Keratinocyte (primary cell): Measurements from ENCODE around the gene OR5T2. TPM values are rescaled to one million over a fixed set of nuclear protein-coding genes. Genes with fewer than 3 reads are reported as not detected.
"Not testable (repeated sequence)": the region's sequence is repeated elsewhere in the genome, so short reads cannot be mapped to it uniquely, and the experiment has no call there.

Experiments
- DNase-seq: peaks from one replicate; pipeline ENCODE4 v3.0.0-alpha.2; 2011; ENCODE audit warnings: low read depth, missing footprints, low spot score
- FAIRE-seq: peaks from 2 replicates; lab custom pipeline; 2011; peaks lifted over from hg19 to GRCh38; lab: Jason Lieb, UNC
- H2AFZ ChIP-seq: 2 replicates; pipeline ENCODE4 v1.6.0; 2012; ENCODE audit warnings: low read length, control low read depth, inconsistent platforms; ENCODE audit not compliant: control insufficient read depth
- H3K27ac ChIP-seq: 2 replicates; pipeline ENCODE4 v1.5.1; 2011; ENCODE audit warnings: low read length; ENCODE audit not compliant: control insufficient read depth, insufficient read depth
- H3K27me3 ChIP-seq: 3 replicates; pipeline ENCODE4 v1.6.0; 2011; ENCODE audit warnings: low read length; ENCODE audit not compliant: control insufficient read depth, insufficient read depth; ENCODE audit errors: extremely low read depth
- H3K36me3 ChIP-seq, 2 experiments: 2 replicates in 1 of 2; 3 replicates in 1 of 2; pipeline ENCODE4 v1.5.1; 2011; ENCODE audit warnings: low read length in 2 of 2, mild to moderate bottlenecking in 1 of 2; ENCODE audit not compliant: control insufficient read depth in 2 of 2, insufficient read depth in 2 of 2; ENCODE audit errors: extremely low read depth in 1 of 2
- H3K4me1 ChIP-seq: 3 replicates; pipeline ENCODE4 v1.5.1; 2011; ENCODE audit warnings: low read length; ENCODE audit not compliant: control insufficient read depth, insufficient read depth; ENCODE audit errors: extremely low read depth
- H3K4me2 ChIP-seq: 3 replicates; pipeline ENCODE4 v1.6.0; 2011; ENCODE audit warnings: low read depth, low read length; ENCODE audit not compliant: control insufficient read depth, insufficient read depth; ENCODE audit errors: extremely low read depth
- H3K4me3 ChIP-seq, 3 experiments: fragments of 200-600 bp in 1 of 3; sonication (generic) in 1 of 3; 2 replicates in 2 of 3; 3 replicates in 1 of 3; pipeline ENCODE4 v1.5.1; 2011 to 2016; ENCODE audit warnings: low read length in 3 of 3, mild to moderate bottlenecking in 3 of 3, control low read depth in 2 of 3, inconsistent platforms in 1 of 3, low read depth in 1 of 3, mixed read lengths in 1 of 3, mixed run types in 1 of 3, moderate library complexity in 1 of 3; ENCODE audit not compliant: control insufficient read depth in 2 of 3, insufficient read depth in 2 of 3; ENCODE audit errors: extremely low read depth in 1 of 3
- H3K79me2 ChIP-seq: 2 replicates; pipeline ENCODE4 v1.6.0; 2012; ENCODE audit warnings: low read length; ENCODE audit not compliant: control insufficient read depth, insufficient read depth
- H3K9ac ChIP-seq: 3 replicates; pipeline ENCODE4 v1.6.0; 2011; ENCODE audit warnings: low read length; ENCODE audit not compliant: control insufficient read depth, insufficient read depth; ENCODE audit errors: extremely low read depth
- H3K9me1 ChIP-seq: 3 replicates; pipeline ENCODE4 v1.6.0; 2011; ENCODE audit warnings: low read length; ENCODE audit not compliant: control insufficient read depth, insufficient read depth; ENCODE audit errors: extremely low read depth
- H3K9me3 ChIP-seq: 2 replicates; pipeline ENCODE4 v1.5.1; 2012; ENCODE audit warnings: low read depth, low read length; ENCODE audit not compliant: control insufficient read depth
- H4K20me1 ChIP-seq: 3 replicates; pipeline ENCODE4 v1.6.0; 2011; ENCODE audit warnings: low read length; ENCODE audit not compliant: control insufficient read depth, insufficient read depth; ENCODE audit errors: extremely low read depth
- CTCF ChIP-seq, 3 experiments: IDR thresholded peaks in 1 of 3; conservative IDR thresholded peaks in 1 of 3; optimal IDR thresholded peaks in 1 of 3; 2 replicates in 2 of 3; 3 replicates in 1 of 3; pipeline versions ENCODE3 to v1.5.1; 2011; ENCODE audit warnings: low read length in 3 of 3, mild to moderate bottlenecking in 3 of 3, moderate library complexity in 2 of 3, control low read depth in 1 of 3, inconsistent platforms in 1 of 3; ENCODE audit not compliant: insufficient read depth in 2 of 3; ENCODE audit errors: extremely low read depth in 1 of 3
- EZH2 ChIP-seq: IDR thresholded peaks from one replicate; pipeline ENCODE4 v1.6.1; 2012; ENCODE audit warnings: inconsistent platforms, mild to moderate bottlenecking, low read length, moderate library complexity
- dilution Hi-C: fragments of 300-500 bp; cut with MboI; formaldehyde crosslinking; loops from one replicate; pipeline ENCODE4 v1.7.0; 2020; ENCODE audit warnings: low sequenced_read_pairs; ENCODE audit not compliant: extremely low pct_ligation_motif_present
- polyA plus RNA-seq, 5 experiments: library from polyadenylated mRNA; depleted of rRNA in 3 of 5; stranded (reverse) in 3 of 5; stranded (forward) in 1 of 5; unstranded in 1 of 5; fragments of >200 nt; gene quantifications; 1 replicate in 1 of 5; 2 replicates in 3 of 5; 3 replicates in 1 of 5; pipeline versions ENCODE4 v1.2.1 to v1.2.3, GENCODE V29; 2011 to 2012; ENCODE audit warnings: missing spikeins in 2 of 5, low read depth in 1 of 5, low replicate concordance in 1 of 5

OR5T2 gene
- polyA plus RNA-seq, 1 donor (not counting 4 experiments of a cell fraction or from before 2014, with no cell fraction given) = not detected

- DNase-seq = no peak
Observed at GRCh38 chr11:56271092-56271491, 37.0 kb upstream of the OR5T2 start.

GRCh38 chr11:56251954-56252353 is 17.9 kb upstream of the OR5T2 start, which contains the start of gene OR5T3:
OR5T3 (plus strand) TSS chr11:56252254; CDS start chr11:56252254, 0 bp downstream.
- Histone ChIP-seq H3K4me3 (no peak within 1 kb of the TSS), H3K9ac (no peak within 1 kb of the TSS), H2AFZ (no peak within 1 kb of the TSS), H3K4me2 (no peak within 1 kb of the TSS), H3K27ac (no peak within 1 kb of the TSS), H3K4me1 (no peaks in the 10 kb centered on the region), H3K79me2 (no peaks in the 10 kb centered on the region), H3K9me1 (no peaks in the 10 kb centered on the region), H3K27me3 (no peaks in the 10 kb centered on the region), H3K9me3 (no peaks in the 10 kb centered on the region), H4K20me1 (no peaks in the 10 kb centered on the region), H3K36me3 (no peaks in the 10 kb centered on the region)
- TF ChIP-seq EZH2 (no peak), CTCF (optimal IDR thresholded peaks at IDR 0.05 in 1 of 3, IDR thresholded peaks at IDR 0.05 in 1 of 3, conservative IDR thresholded peaks at IDR 0.05 in 1 of 3; ENCODE audit: extremely low read depth in 1 of 3, insufficient read depth in 2 of 3, low read length in 3 of 3) (no peak)
- no peak for DNase-seq
- dilution Hi-C loops = no loop called here
- no peak for FAIRE-seq

More at GRCh38 chr11:56271092-56271491, 37.0 kb upstream of the OR5T2 start:
- H3K4me3 ChIP-seq = no peak overlapping the region
- no peak overlapping the region for H3K9ac ChIP-seq
- TF ChIP-seq EZH2 = no peak
- TF ChIP-seq CTCF (optimal IDR thresholded peaks at IDR 0.05 in 1 of 3, IDR thresholded peaks at IDR 0.05 in 1 of 3, conservative IDR thresholded peaks at IDR 0.05 in 1 of 3; ENCODE audit: extremely low read depth in 1 of 3, insufficient read depth in 2 of 3, low read length in 3 of 3) = no peak
- dilution Hi-C loops = no loop called here
- no peaks in the 10 kb centered on the region for H3K9me1 ChIP-seq
- no peaks in the 10 kb centered on the region for H4K20me1 ChIP-seq
- no peaks in the 10 kb centered on the region for H3K4me1 ChIP-seq
- H3K36me3 ChIP-seq = no peaks in the 10 kb centered on the region
- peaks cover 2% of the 10 kb centered on the region for H3K9me3 ChIP-seq
- H3K79me2 ChIP-seq = no peaks in the 10 kb centered on the region
- H3K27me3 ChIP-seq = no peaks in the 10 kb centered on the region
- no peak for FAIRE-seq
- no peak overlapping the region for H2AFZ ChIP-seq
- H3K4me2 ChIP-seq = no peak overlapping the region
- H3K27ac ChIP-seq = no peak overlapping the region

GRCh38 chr11:56219735-56220134 is 14.3 kb downstream of the OR5T2 start:
- H3K9ac ChIP-seq, H4K20me1 ChIP-seq, H3K4me1 ChIP-seq, dilution Hi-C loops, H3K9me3 ChIP-seq, H3K9me1 ChIP-seq, DNase-seq, H3K36me3 ChIP-seq, H2AFZ ChIP-seq, H3K79me2 ChIP-seq, H3K4me2 ChIP-seq, FAIRE-seq, H3K27me3 ChIP-seq, H3K4me3 ChIP-seq, H3K27ac ChIP-seq: not testable (repeated sequence)
